Tibial artery (tissue), 4 donors: ENCODE data around the gene BMF.
A peak's percentile ranks its signal among the peaks of the same experiment; 100 is the strongest.
"Not testable (repeated sequence)": the region's sequence is repeated elsewhere in the genome, so short reads cannot be mapped to it uniquely, and the experiment has no call there.

ENCODE experiments used
- DNase-seq, 2 donors: peaks; one replicate each; pipeline ENCODE4 v3.0.0-alpha.2; 2019
- H3K27ac ChIP-seq, 2 donors: fragments of 200-600 bp; sonication (generic) in 1 of 2; 1 replicate in 1 of 2; 2 replicates in 1 of 2; pipeline ENCODE4 v1.5.1; 2018 to 2019; ENCODE audit warnings: mild to moderate bottlenecking in 1 of 2
- H3K27me3 ChIP-seq, 2 donors: fragments of 200-600 bp; sonication (generic) in 1 of 2; one replicate each; pipeline versions ENCODE4 v1.5.1 to v1.6.0; 2016 to 2019
- H3K36me3 ChIP-seq, 3 donors: fragments of 200-600 bp; sonication (generic) in 2 of 3; one replicate each; pipeline ENCODE4 v1.5.1; 2016 to 2019; ENCODE audit warnings: mild to moderate bottlenecking in 2 of 3
- H3K4me1 ChIP-seq, 4 donors: fragments of 200-600 bp; sonication (generic) in 2 of 4; 1 replicate in 3 of 4; 2 replicates in 1 of 4; pipeline ENCODE4 v1.5.1; 2016 to 2019
- H3K4me3 ChIP-seq, 2 donors: fragments of 200-600 bp; sonication (generic) in 1 of 2; 1 replicate in 1 of 2; 2 replicates in 1 of 2; pipeline ENCODE4 v1.5.1; 2018 to 2019; ENCODE audit warnings: mild to moderate bottlenecking in 2 of 2
- H3K9me3 ChIP-seq, 3 donors: fragments of 200-600 bp; sonication (generic) in 1 of 3; one replicate each; pipeline ENCODE4 v1.5.1; 2016 to 2019
- intact Hi-C: fragments of 100-400 bp; cut with DNase I; formaldehyde crosslinking; loops from one replicate; pipeline ENCODE4 v1.15.0; 2023; ENCODE audit warnings: low total_unique reads
- TF ChIP-seq, protein P1 (sequence below), 2 experiments: fragments of 200-600 bp in 1 of 2; fragments of 450-650 bp in 1 of 2; IDR thresholded peaks; one replicate each; pipeline ENCODE4 v1.5.1; 2017 to 2019; ENCODE audit warnings: antibody characterized with exemption in 2 of 2, mild to moderate bottlenecking in 1 of 2, moderate library complexity in 1 of 2

The BMF gene

DNA sequence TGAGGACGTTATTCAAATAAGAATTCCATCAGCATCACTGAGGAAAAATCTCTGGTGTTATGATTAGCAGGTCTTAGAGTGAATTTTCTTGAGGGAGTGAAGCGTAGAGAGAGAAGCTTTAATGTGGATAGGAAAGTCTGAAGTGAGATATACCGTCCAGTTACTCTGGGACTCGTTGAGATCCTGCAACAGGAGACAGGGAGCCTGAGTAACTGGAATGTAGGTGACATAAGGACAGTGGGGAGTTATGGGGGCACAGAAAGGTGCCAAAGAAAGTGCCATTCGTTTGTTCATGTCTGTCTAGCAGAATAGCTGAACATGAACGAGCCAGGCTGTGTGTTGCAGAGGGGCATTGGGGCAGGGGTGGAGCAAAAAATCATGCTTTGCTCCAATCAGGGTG is 42.8 kb upstream of the BMF start:
- H3K36me3 ChIP-seq: no peaks in the 10 kb centered on the region
- DNase-seq: no peak
- no peak overlapping the region for H3K4me3 ChIP-seq
- TF ChIP-seq, protein P1, sequence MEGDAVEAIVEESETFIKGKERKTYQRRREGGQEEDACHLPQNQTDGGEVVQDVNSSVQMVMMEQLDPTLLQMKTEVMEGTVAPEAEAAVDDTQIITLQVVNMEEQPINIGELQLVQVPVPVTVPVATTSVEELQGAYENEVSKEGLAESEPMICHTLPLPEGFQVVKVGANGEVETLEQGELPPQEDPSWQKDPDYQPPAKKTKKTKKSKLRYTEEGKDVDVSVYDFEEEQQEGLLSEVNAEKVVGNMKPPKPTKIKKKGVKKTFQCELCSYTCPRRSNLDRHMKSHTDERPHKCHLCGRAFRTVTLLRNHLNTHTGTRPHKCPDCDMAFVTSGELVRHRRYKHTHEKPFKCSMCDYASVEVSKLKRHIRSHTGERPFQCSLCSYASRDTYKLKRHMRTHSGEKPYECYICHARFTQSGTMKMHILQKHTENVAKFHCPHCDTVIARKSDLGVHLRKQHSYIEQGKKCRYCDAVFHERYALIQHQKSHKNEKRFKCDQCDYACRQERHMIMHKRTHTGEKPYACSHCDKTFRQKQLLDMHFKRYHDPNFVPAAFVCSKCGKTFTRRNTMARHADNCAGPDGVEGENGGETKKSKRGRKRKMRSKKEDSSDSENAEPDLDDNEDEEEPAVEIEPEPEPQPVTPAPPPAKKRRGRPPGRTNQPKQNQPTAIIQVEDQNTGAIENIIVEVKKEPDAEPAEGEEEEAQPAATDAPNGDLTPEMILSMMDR (IDR thresholded peaks at IDR 0.05): no peak
- H3K27ac ChIP-seq: no peak overlapping the region
- intact Hi-C loops: no loop called here
- peaks cover 0 to 6% (median 0%) of the 10 kb centered on the region in 4 donors for H3K4me1 ChIP-seq
- H3K27me3 ChIP-seq: peaks cover 0 to 3% of the 10 kb centered on the region in 2 donors
- H3K9me3 ChIP-seq: no peaks in the 10 kb centered on the region

DNA sequence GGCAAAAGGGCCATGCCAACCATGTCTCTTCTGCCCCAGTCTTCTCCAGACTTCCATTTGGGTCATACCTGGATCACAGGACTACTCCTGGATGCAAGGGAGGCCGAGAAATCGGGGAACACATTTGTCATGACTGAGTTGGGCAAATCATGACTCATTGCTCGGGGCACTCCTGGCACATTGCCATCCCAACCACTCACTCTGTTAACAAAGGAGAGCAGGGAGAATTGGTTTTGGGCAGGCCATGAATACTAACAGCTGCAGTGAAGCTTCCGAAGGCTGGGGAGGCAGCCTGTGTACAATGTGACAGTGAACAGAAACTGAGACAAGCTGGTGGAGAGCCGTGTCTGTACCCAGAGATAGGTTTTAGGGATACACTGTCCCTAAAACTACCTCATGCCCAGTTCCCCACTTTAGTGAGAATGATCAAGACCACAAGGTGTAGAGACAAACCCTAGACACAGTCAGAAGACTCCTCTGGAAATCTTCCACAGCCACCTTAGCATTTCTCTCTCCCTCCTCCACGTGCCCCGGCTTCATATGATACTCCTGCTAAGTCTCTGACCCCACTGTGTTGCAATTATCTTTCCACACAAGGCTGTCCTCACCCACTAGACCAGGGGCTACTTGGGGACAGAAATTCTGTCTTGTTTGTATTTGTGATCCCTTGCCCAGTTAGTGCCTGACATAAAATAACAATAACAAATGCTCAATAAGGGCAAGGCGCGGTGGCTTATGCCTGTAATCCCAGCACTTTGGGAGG is 41.7 kb upstream of the BMF start:
- Histone ChIP-seq H3K36me3 (no peaks in the 10 kb centered on the region), H3K4me1 (peaks cover 0 to under 1% (median 0%) of the 10 kb centered on the region in 4 donors), H3K27ac (no peak overlapping the region), H3K4me3 (no peak overlapping the region), H3K27me3 (peaks cover 0 to 3% of the 10 kb centered on the region in 2 donors), H3K9me3 (no peaks in the 10 kb centered on the region)
- DNase-seq: peak in 1 of 2 donors; percentile 27
- intact Hi-C loops: no loop called here
- TF ChIP-seq, protein P1 (IDR thresholded peaks at IDR 0.05): no peak

DNA sequence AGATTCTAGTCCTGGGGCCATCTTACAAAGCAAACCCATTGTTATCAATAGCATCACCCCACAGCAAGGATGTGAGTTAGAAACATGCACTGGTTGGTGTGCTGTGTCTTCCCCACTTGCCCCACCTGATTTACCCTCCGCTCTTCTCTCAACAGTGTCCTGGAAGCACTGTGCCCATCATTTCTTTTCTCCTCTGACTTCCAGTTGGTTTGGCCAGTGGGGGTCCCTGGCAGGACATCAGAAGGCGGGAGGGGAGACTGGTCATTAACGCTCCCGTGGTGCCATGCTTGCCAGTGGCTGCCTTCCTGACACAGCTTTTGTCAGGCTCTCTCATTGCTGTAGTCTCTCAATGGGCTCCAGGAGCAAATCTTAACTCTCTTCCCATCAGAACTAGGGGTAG is 40.7 kb upstream of the BMF start:
- no peaks in the 10 kb centered on the region for H3K36me3 ChIP-seq
- no peaks in the 10 kb centered on the region for H3K4me1 ChIP-seq
- no peaks in the 10 kb centered on the region for H3K9me3 ChIP-seq
- no peak for DNase-seq
- no peak overlapping the region for H3K27ac ChIP-seq
- peaks cover 0 to 3% of the 10 kb centered on the region in 2 donors for H3K27me3 ChIP-seq
- TF ChIP-seq, protein P1 (IDR thresholded peaks at IDR 0.05): no peak
- intact Hi-C loops: no loop called here
- H3K4me3 ChIP-seq: no peak overlapping the region

DNA sequence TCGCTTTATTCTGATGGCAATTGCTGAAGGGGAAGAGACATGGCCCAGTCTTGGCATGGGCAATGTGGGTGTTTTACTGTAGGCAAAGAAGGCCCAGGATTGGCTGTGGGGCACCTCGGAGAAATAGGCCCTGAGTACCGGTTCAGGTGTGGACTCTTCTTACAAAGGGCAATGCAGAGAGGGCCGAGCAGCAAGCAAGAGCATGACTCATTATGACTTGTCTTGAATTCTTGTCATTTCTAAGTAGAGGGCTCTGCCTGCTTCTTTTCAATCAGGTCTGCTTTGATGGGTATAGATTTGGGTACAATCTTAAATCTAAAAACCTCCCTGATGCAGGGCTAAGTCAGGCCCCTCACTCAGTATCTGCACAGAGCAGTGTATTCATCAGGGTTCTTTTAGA is 37.4 kb upstream of the BMF start:
- H3K27me3 ChIP-seq: no peaks in the 10 kb centered on the region
- no peaks in the 10 kb centered on the region for H3K36me3 ChIP-seq
- no peak for DNase-seq
- H3K4me3 ChIP-seq: no peak overlapping the region
- H3K27ac ChIP-seq: no peak overlapping the region
- intact Hi-C loops: no loop called here
- TF ChIP-seq, protein P1 (IDR thresholded peaks at IDR 0.05): no peak
- no peaks in the 10 kb centered on the region for H3K9me3 ChIP-seq
- H3K4me1 ChIP-seq: no peaks in the 10 kb centered on the region

DNA sequence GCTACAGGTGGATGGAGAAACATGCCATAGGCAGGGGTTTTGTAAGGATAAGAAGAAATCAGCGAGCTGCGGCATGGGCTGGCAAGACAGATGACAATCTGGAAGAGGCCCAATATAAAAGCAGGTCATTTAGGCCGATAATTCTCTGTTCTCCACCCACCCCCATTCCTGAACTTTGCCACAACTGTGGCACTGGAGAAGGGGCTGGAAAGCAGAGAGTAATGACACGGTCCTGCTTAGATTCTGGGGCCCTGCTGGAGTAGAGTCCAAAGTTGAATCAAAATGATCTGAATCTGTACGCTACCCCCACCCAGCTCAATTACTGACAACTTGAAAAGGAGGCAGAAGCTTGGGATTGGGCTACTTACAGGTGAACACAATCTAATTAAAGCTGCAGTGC is 33.7 kb upstream of the BMF start:
- TF ChIP-seq, protein P1 (IDR thresholded peaks at IDR 0.05): no peak
- no peak for DNase-seq
- Histone ChIP-seq H3K27ac (no peak overlapping the region), H3K36me3 (no peaks in the 10 kb centered on the region), H3K27me3 (no peaks in the 10 kb centered on the region), H3K4me1 (no peaks in the 10 kb centered on the region), H3K4me3 (no peak overlapping the region), H3K9me3 (no peaks in the 10 kb centered on the region)
- intact Hi-C loops: no loop called here

DNA sequence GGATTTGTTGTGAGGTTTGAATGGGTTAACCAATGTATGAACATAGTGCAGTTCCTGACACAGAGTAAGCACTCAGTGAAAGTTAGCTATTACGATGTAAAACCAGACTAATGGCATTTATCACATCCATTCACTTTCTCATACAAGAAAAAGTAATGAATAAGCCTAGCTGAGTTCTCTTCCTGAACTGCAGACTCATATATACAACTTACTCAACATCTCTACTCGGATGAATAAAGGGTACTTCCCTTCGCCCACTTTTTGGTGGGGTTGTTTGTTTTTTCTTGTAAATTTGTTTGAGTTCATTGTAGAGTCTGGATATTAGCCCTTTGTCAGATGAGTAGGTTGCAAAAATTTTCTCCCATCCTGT is 29.5 kb upstream of the BMF start:
- H3K36me3 ChIP-seq, intact Hi-C loops, DNase-seq, H3K27me3 ChIP-seq, H3K4me1 ChIP-seq, H3K4me3 ChIP-seq, H3K27ac ChIP-seq, H3K9me3 ChIP-seq: not testable (repeated sequence)
